ENCODE results near the gene MED9. TPM values are rescaled to one million over a fixed set of nuclear protein-coding genes. Genes with fewer than 3 reads are reported as not detected.

Gene MED9
- total and polyA plus RNA-seq, 9 of the 15 experiments (the other 6 are each of a cell fraction or from before 2014, with no cell fraction given), result 2.2 to 15.8 (median 12.7) TPM

- no TSS peak for BruUV-seq (replicated peaks)
- Histone ChIP-seq H3K4me3 (no peak overlapping the region), H3K27me3 (ENCODE audit: control insufficient read depth in 2 of 2, insufficient read depth in 2 of 2, low read length in 2 of 2) (no peaks in the 10 kb centered on the region), H3K9me3 (replicated peaks; ENCODE audit: control insufficient read depth, insufficient read depth, low read depth, low read length) (no peaks in the 10 kb centered on the region), H3K4me2 (ENCODE audit: insufficient read depth, low read length) (no peak overlapping the region), H3K79me2 (ENCODE audit: control insufficient read depth, insufficient read depth, low read length) (no peaks in the 10 kb centered on the region), H3K27ac (ENCODE audit: extremely low read depth, low read depth, low read length) (no peak overlapping the region), H4K20me1 (replicated peaks; ENCODE audit: control insufficient read depth, insufficient read depth, low read length) (no peaks in the 10 kb centered on the region), H3K9me1 (ENCODE audit: control insufficient read depth, insufficient read depth, low read length) (no peaks in the 10 kb centered on the region), H2AFZ (ENCODE audit: low read depth, low read length) (no peak overlapping the region), H3K4me1 (replicated peaks in 1 of 2; ENCODE audit: control insufficient read depth in 2 of 2, insufficient read depth in 2 of 2, low read length in 2 of 2) (peaks cover 5 to 27% of the 10 kb centered on the region in 2 experiments; a peak in 4 of 5 replicates), H3K9ac (ENCODE audit: insufficient read depth in 1 of 2, low read depth in 2 of 2, low read length in 2 of 2) (no peak overlapping the region), H3K36me3 (ENCODE audit: control insufficient read depth, insufficient read depth, low read length) (no peaks in the 10 kb centered on the region)
- 47% methylated on average over 18 of the region's 23 CpGs for WGBS (ENCODE audit: insufficient coverage, low coverage, missing lambda C conversion rate)
- DNase-seq (ENCODE audit: extremely low read depth in 1 of 4, low spot score in 3 of 4) (no peak), FAIRE-seq (no peak), ATAC-seq (no peak)
- TF ChIP-seq HNRNPL (IDR thresholded peaks at IDR 0.05; ENCODE audit: low read depth, low read length), result no peak
- TF ChIP-seq TCF3 (CRISPR knock-in tag; IDR thresholded peaks at IDR 0.05), result no peak
- no peak for TF ChIP-seq ZFPM2 (CRISPR knock-in tag; IDR thresholded peaks at IDR 0.05)
- TF ChIP-seq MAFG (tag; conservative IDR thresholded peaks at IDR 0.05), result peak; percentile 35; the same call in 1 of the 2 replicates
- peak; percentile 66 for TF ChIP-seq ZNF316 (IDR thresholded peaks at IDR 0.05)
- TF ChIP-seq ZFP91 (CRISPR knock-in tag; IDR thresholded peaks at IDR 0.05), result no peak
- TF ChIP-seq E2F8 (IDR thresholded peaks at IDR 0.05; ENCODE audit: low read depth, partially characterized antibody), result no peak
- no peak for TF ChIP-seq SMARCA5 (IDR thresholded peaks at IDR 0.05)
- TF ChIP-seq BCL6 (CRISPR knock-in tag; IDR thresholded peaks at IDR 0.05), result no peak
- TF ChIP-seq KHSRP (IDR thresholded peaks at IDR 0.05), result no peak
- peak; percentile 51 for TF ChIP-seq MAFF (IDR thresholded peaks at IDR 0.05; ENCODE audit: low read length)
- peak; percentile 77 for TF ChIP-seq MAFK (IDR thresholded peaks at IDR 0.05; ENCODE audit: low read length)
- TF ChIP-seq C11orf30 (IDR thresholded peaks at IDR 0.05; ENCODE audit: low read depth), result peak; percentile 64
- CTCF ChIA-PET (ENCODE audit: low intra/inter-chr PET ratio), result no interaction called here
- in situ Hi-C loops (cut with MboI) (no loop called here), intact Hi-C loops (cut with micrococcal nuclease) (no loop called here)
- POLR2A ChIA-PET, result interaction anchor here (1.1 kb wide), 1 partner anchor 13 kb away, joined by 3 read pairs; no protein-coding TSS in a partner anchor
Measured at GRCh38 chr17:17540935-17541639, 64.3 kb downstream of the MED9 start.

All from K562 (cell line).